GDM1 (cell line): ENCODE data around the gene OR2D2.
"Not testable (repeated sequence)": the region's sequence is repeated elsewhere in the genome, so short reads cannot be mapped to it uniquely, and the experiment has no call there.

Experiments used
- DNase-seq: peaks from one replicate; lab custom pipeline; 2025; lab: John Stamatoyannopoulos, UW

Gene OR2D2

DNA sequence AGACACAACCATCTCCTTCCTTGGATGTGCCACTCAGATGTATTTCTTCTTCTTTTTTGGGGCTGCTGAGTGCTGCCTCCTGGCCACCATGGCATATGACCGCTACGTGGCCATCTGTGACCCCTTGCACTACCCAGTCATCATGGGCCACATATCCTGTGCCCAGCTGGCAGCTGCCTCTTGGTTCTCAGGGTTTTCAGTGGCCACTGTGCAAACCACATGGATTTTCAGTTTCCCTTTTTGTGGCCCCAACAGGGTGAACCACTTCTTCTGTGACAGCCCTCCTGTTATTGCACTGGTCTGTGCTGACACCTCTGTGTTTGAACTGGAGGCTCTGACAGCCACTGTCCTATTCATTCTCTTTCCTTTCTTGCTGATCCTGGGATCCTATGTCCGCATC lies 15.4 kb downstream of the OR2D2 start:
- DNase-seq: no peak

DNA sequence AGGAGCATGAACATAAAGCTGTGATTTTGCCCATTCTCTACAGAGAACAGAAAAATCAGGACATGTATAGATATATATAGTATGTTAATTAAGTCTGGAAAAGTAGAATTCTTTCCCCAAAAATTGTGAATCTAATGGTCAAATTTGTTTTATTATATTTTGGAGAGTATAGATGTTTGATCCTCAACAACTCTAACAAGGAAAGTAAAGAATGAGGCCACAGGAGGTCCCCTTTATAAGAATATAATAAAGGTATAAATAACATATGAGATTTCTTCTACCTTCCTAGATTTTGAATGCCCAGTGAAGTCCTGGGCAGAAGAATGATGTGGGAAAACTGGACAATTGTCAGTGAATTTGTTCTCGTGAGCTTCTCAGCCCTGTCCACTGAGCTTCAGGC lies 16.0 kb downstream of the OR2D2 start, which contains the start of gene OR10A4:
OR10A4 (plus strand) TSS at position 301 of the 400 bp plus-strand sequence; CDS start at position 324, 23 bp downstream.
- no peak for DNase-seq

DNA sequence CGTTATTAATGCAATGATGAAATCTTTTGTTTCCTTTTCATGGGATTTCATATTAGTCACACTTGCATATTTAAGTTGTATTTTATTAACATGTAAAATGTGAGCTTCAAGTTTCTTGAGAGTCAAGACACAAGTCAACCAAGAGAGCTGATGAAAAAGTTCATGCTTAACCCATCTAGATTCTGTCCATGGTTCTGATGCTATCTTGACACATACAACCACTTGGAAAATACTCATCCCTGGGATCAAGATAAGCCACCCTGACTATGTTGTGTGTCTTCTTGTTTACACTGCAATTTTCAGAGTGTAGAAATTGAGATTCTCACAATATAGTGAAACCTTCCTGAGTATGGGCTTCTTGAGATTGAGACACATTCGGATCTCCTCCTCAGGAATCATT lies 16.5 kb downstream of the OR2D2 start:
- DNase-seq: no peak

DNA sequence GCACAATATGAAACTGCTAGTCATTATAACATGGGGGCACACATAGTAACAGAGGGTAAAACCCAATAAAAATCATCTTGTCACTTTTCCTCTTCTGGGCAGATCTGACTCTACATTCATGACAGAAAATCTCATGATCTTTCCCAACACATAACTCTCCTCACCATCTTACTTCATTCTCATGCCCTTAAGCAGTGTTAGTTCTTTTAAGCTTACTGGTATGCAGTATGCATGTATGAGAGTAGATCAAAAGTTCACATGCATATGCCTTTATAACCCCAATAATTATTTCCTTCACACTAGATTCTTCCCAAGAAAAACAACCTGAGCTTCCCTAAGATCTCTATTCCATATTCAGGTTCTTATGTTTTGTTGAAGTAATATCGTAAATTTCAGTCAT lies 21.0 kb downstream of the OR2D2 start:
- DNase-seq: no peak

DNA sequence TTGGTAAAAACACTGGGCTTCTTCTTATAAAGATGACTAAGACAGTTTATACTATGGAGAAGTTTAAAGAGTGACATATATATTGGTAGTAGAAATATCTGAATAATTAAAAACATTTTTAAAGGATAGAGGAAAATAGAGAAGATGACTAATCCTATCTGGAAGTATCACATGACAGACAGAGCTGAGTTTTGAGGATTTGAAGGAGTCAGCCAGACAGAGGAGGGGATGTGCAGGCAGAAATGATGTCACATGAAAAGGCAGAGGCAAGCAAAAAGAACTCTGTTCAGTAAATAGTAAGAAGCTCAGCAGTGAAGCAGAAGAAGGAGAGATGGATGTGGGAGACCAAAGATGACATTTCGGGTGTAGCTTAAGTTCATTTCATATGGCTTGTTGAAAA lies 27.9 kb downstream of the OR2D2 start:
- no peak for DNase-seq

DNA sequence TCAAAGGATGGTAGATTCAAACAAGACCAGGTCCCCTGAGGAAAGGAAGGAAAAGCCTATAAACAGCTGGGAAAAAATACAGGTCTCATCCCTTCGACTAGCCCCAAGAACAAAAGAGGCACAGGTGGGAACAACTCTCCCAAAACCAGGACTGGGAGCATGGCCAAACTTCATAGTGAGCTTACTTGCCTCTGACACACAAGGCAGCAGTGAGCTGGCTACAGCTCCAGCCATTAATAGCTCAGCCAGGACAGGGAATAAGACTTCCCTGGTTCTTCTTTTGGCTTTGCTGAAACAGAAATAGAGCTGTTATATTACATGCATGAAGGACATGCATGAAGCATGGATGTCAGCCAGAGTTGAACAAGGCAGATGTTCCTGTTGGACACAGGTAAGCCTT lies 29.3 kb downstream of the OR2D2 start, which contains the start of gene OR10A2:
OR10A2 (plus strand) TSS at position 97 of the 400 bp plus-strand sequence. CDS start 6,698 bp downstream, outside the sequence.
- no peak for DNase-seq

DNA sequence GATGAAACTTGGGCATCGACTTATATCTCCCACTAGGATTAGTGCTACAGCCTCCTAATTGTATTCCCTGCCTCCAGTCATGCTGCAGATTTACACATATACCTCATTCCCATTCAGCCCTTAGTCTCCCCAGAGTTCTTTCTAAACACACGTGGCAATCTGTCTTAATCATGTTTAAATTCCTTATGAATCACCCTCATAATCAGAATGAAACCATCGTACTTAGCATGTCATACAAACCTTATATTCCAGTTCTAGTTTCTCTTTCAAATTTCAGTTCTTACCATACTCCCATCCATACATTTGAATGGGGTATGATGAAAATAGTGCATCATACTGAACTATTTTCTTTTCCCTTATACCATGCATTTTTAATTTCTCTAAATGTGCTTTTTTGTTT lies 35.4 kb downstream of the OR2D2 start:
- no peak for DNase-seq

DNA sequence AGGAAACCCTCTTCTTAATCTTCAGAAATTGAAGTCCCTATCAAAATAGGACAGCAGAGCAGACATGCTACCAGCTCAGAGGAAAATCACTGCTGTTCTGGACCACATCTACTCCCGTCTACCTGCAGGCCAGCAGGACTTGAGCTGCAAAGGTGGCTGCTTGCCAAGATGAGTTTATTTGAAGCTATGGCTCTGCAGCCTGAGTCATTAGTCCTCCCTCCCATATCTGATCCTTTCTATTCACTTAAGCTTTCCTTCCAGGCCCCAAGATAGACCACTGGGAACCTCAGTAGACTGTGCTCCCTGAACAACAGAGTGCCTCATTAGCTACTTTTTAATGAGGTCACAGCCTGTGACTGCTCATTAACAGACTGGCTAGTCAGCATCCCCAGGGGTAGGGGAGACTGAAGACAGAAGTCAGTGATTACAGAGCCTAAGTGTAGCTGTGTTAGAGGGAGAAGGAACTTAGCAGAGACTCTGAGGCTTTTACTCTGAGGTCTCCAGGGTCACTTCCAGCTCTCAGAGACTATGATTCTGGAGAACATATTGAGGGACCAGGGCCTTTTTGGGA lies 36.2 kb downstream of the OR2D2 start:
- no peak for DNase-seq

DNA sequence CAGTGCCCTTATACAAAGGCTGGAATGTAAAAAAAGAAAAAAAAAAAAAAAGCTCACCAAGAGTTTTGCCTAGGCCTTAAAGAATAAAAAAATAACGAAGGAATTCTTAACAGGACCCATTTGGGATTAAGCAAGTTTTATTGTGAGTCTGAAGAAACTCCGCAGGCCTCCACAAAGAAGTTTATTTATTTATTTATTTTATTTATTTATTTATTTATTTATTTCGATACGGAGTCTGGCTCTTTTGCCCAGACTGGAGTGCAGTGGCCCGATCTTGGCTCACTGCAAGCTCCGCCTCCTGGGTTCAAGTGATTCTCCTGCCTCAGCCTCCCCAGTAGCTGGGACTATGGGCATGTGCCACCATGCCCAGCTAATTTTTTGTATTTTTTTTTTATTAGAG lies 37.5 kb downstream of the OR2D2 start:
- not testable (repeated sequence) for DNase-seq

DNA sequence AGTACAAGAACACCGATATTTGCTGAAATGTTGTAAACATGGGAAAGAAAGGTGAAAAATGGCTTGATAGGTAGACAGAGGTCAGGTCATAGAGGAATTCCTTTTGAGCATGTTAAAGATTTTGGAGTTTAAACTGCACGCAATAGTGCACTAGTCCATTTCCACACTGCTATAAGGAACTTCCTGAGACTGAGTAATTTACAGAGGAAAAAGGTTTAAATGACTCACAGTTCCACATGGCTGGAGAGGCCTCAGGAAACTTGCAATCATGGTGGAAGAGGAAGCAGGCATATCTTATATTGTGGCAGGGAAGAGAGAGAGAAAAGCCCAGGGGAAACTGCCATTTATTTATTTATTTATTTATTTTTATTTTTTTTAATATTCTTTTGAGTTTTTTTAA lies 41.8 kb downstream of the OR2D2 start:
- DNase-seq: no peak

DNA sequence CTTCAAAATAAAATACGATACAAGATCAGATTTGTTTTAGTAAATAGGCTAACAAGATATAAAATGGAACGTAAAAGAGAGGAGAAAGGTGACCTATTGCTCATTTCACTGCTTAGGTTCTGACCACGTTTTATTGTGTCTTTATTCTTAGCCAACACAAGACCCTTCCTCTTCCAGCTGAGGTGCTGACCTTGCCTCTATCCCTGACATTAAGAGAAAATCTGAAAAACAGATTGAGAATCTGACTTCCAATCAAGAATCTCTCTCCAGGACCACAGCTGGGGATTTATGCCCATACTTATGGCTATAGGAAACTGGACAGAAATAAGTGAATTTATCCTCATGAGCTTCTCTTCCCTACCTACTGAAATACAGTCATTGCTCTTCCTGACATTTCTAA lies 46.9 kb downstream of the OR2D2 start, which contains the start of gene OR10A5:
OR10A5 (plus strand) TSS at position 301 of the 400 bp plus-strand sequence; CDS start at position 301, 0 bp downstream.
- DNase-seq: no peak

DNA sequence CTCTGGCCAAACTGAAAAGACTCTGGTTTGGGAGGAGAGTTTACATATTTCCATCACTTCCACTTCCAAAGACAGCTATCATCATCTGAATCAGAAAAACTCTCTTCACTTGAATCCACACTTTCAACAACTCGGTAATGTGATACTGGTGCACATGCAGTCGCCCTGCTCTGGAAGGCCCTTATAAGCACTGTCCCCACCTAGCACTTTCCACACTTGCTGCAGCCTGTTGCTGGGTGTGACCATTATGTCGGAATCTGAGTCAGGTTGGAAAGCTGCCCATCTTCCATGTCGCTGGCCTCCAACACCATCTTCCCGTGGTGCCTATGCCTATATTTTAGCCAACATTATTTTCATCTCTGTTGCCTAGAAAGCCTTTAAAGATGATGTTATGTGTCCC lies 47.9 kb downstream of the OR2D2 start:
- DNase-seq: no peak

DNA sequence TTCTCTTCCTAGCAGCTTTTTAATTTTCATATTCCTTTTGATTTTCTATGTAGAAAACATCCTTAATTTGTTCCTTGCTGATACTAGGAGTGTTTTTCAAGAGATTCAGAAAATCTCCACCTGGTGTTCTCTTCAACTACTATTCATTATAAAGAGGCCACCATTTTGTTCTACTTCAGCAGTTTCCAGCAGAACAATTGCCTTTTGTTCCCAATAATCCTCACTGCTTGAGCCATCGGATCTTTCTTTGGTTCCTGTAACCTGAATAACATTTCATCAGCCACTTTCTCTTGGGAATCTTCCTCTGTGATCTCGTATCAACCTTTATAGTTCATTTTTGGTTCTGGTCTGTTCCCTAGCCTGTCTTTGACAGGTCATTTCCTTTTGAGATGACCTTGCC lies 48.6 kb downstream of the OR2D2 start:
- no peak for DNase-seq

DNA sequence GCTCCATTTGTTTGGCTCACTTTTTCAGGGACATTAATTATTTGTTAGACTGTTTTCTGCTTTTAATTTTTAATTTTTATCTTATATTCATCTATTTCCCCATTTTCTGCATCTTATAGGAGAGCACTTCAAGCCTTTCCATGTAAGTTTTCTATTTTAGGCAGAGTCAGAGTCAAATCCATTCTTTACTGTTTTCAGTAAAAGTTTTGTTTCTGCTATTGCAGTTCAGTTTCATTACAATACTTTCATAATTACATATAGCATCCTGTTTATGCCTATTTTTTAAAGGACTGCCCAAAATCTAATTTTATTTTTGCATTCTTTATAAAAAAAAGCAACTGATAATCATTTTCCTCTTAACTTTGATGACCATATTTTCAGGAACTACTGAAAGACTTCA lies 50.6 kb downstream of the OR2D2 start:
- DNase-seq: no peak
